Stimulated activated CD8-positive, alpha-beta memory T cell treated with anti-CD3 and anti-CD28 coated beads, Interleukin-7, amount 100 ng/mL, for 48 hours (primary cell): Measurements from ENCODE around the gene OPN1MW.
"Not testable (repeated sequence)": the region's sequence is repeated elsewhere in the genome, so short reads cannot be mapped to it uniquely, and the experiment has no call there.

Experiments
- DNase-seq, 2 donors: peaks; one replicate each; pipeline ENCODE4 v3.0.0-alpha.2; 2020; ENCODE audit warnings: low read depth in 1 of 2; ENCODE audit errors: extremely low read depth in 1 of 2

The OPN1MW gene

GRCh38 chrX:154209670-154210418 lies 27.4 kb downstream of the OPN1MW start:
- DNase-seq = not testable (repeated sequence)

- not testable (repeated sequence) for DNase-seq
These were observed 28.7 kb downstream of the OPN1MW start for GRCh38 chrX:154211057-154211456.

- DNase-seq = not testable (repeated sequence)
These were observed 29.1 kb downstream of the OPN1MW start for GRCh38 chrX:154211499-154211898.

GRCh38 chrX:154219456-154219855 lies 37.1 kb downstream of the OPN1MW start, which contains the start of gene OPN1MW2:
TSS of gene OPN1MW2 (plus strand) at chrX:154219756. CDS start at chrX:154219816, 60 bp downstream.
- not testable (repeated sequence) for DNase-seq

- not testable (repeated sequence) for DNase-seq
These were observed 42.9 kb downstream of the OPN1MW start for GRCh38 chrX:154225292-154225691.

DNA sequence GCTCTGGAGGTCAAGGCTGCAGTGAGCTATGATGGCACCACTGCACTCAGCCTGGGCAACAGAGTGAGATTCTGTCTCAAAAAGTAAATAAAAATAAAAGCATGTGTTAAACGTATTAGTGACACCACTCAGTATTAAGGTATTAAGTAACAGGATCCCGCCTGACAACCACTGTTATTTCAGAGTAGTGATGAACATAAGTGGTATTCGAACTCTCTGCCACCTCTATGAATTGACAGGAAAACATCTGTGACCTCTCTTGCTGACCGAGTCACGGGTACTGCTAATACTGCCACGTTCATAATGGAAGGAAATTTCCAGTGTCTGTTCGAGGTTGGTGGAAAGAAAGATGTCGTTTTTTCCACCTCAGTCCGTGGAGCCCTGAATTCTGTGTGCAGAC lies 44.3 kb downstream of the OPN1MW start:
- not testable (repeated sequence) for DNase-seq

GRCh38 chrX:154231443-154231842 lies 49.0 kb downstream of the OPN1MW start:
- DNase-seq = not testable (repeated sequence)

GRCh38 chrX:154233620-154234019 lies 51.2 kb downstream of the OPN1MW start:
- not testable (repeated sequence) for DNase-seq

GRCh38 chrX:154238939-154239559 lies 56.7 kb downstream of the OPN1MW start:
- DNase-seq = not testable (repeated sequence)

GRCh38 chrX:154239982-154240503 lies 57.6 kb downstream of the OPN1MW start:
- not testable (repeated sequence) for DNase-seq
